Karpas-422 (cell line): ENCODE results near the gene TTC27. TPM values are rescaled to one million over a fixed set of nuclear protein-coding genes. Genes with fewer than 3 reads are reported as not detected.
"Not testable (repeated sequence)": the region's sequence is repeated elsewhere in the genome, so short reads cannot be mapped to it uniquely, and the experiment has no call there.

Source experiments
- DNase-seq: peaks from one replicate; pipeline ENCODE4 v3.0.0-alpha.2; 2015
- H2AFZ ChIP-seq: fragments of 200-600 bp; sonication (generic); 2 replicates; pipeline ENCODE4 v1.6.1; 2014; ENCODE audit warnings: antibody characterized with exemption, low read length, mixed read lengths
- H3K27ac ChIP-seq: fragments of 200-600 bp; sonication (generic); 2 replicates; pipeline ENCODE4 v1.5.1; 2014; ENCODE audit warnings: mild to moderate bottlenecking, low read length, moderate library complexity
- H3K27me3 ChIP-seq: fragments of 200-600 bp; sonication (generic); 2 replicates; pipeline ENCODE4 v1.6.1; 2014; ENCODE audit warnings: low read length, mixed read lengths
- H3K36me3 ChIP-seq: fragments of 200-600 bp; sonication (generic); 2 replicates; pipeline ENCODE4 v1.6.1; 2014; ENCODE audit warnings: low read length, mixed read lengths; ENCODE audit not compliant: insufficient read depth
- H3K4me1 ChIP-seq: fragments of 200-600 bp; sonication (generic); 2 replicates; pipeline ENCODE4 v1.6.1; 2014; ENCODE audit warnings: mild to moderate bottlenecking, low read length, mixed read lengths
- H3K4me2 ChIP-seq: fragments of 200-600 bp; sonication (generic); 2 replicates; pipeline ENCODE4 v1.6.1; 2014; ENCODE audit warnings: low read length, low read depth, mild to moderate bottlenecking; ENCODE audit not compliant: poor library complexity, severe bottlenecking
- H3K4me3 ChIP-seq: fragments of 200-600 bp; sonication (generic); 2 replicates; pipeline ENCODE4 v1.5.1; 2014; ENCODE audit warnings: mild to moderate bottlenecking, antibody characterized with exemption, low read length, mixed read lengths
- H3K79me2 ChIP-seq: fragments of 200-600 bp; sonication (generic); 2 replicates; pipeline ENCODE4 v1.6.1; 2014; ENCODE audit warnings: mild to moderate bottlenecking, low read length, mixed read lengths
- H3K9ac ChIP-seq: fragments of 200-600 bp; sonication (generic); 2 replicates; pipeline ENCODE4 v1.6.0; 2014; ENCODE audit warnings: low read length
- H3K9me2 ChIP-seq: fragments of 200-600 bp; sonication (generic), shearing (Covaris generic); replicated peaks from 2 replicates; pipeline ENCODE4 v1.6.0; 2014; ENCODE audit warnings: mild to moderate bottlenecking, low read length, moderate library complexity; ENCODE audit not compliant: insufficient read depth
- H3K9me3 ChIP-seq: fragments of 300-700, 200-600 bp; sonication (generic); 2 replicates; pipeline ENCODE4 v1.6.1; 2014; ENCODE audit warnings: low read length, mixed read lengths
- H4K20me1 ChIP-seq: fragments of 200-600 bp; sonication (generic); 2 replicates; pipeline ENCODE4 v1.6.1; 2014; ENCODE audit warnings: mild to moderate bottlenecking, antibody characterized with exemption, low read length, low read depth; ENCODE audit not compliant: insufficient read depth
- total RNA-seq: library from RNA; depleted of rRNA; stranded (reverse); fragments of >200 nt; shearing (Covaris generic); gene quantifications from 2 replicates; pipeline ENCODE4 v1.2.3, GENCODE V29; 2014; ENCODE audit warnings: low replicate concordance

The TTC27 gene
- total RNA-seq, 1 experiment from 2014 or later: 26.8 TPM

DNA sequence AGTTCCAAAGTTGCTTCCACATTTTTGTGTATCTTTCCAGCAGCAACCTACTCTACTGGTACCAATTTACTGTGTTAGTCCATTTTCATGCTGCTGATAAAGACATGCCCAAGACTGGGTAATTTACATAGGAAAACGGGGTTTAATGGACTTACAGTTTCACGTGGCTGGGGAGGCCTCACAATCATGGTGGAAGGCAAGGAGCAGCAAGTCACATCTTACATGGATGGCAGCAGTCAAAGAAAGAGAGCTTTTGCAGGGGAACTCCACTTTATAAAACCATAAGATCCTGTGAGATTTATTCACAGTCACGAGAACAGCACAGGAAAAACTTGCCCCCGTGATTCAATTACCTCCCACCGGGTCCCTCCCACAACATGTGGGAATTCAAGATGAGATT lies 98.8 kb downstream of the TTC27 start:
- not testable (repeated sequence) for H4K20me1 ChIP-seq, H3K4me3 ChIP-seq, H2AFZ ChIP-seq, H3K79me2 ChIP-seq, H3K27me3 ChIP-seq, H3K9me3 ChIP-seq, DNase-seq, H3K9ac ChIP-seq, H3K27ac ChIP-seq, H3K4me1 ChIP-seq, H3K9me2 ChIP-seq, H3K36me3 ChIP-seq, H3K4me2 ChIP-seq

DNA sequence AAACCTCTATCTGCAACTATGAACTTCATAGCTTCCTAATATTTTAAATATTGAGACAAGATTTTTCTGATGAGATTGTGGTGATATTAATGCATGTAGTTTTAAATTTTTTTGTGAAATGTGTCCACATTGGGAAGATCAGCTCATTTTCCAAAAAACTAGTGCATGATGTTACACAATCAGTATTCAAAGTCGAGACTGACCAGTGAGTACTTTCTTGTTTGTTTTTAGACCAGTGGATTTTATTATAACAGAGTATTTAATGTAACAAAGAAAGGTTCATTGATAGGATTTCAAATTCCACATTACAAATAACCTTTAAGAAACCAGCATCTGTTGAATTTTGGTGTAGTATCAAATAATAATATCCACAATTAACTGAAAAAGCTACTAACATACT lies 99.3 kb downstream of the TTC27 start:
- Histone ChIP-seq H2AFZ (no peak overlapping the region), H3K27me3 (no peaks in the 10 kb centered on the region), H4K20me1 (no peaks in the 10 kb centered on the region), H3K9me2 (no peaks in the 10 kb centered on the region), H3K4me3 (no peak overlapping the region), H3K36me3 (no peaks in the 10 kb centered on the region), H3K9ac (no peak overlapping the region), H3K4me2 (no peak overlapping the region), H3K4me1 (no peaks in the 10 kb centered on the region), H3K79me2 (no peaks in the 10 kb centered on the region), H3K9me3 (no peaks in the 10 kb centered on the region), H3K27ac (no peak overlapping the region)
- no peak for DNase-seq

DNA sequence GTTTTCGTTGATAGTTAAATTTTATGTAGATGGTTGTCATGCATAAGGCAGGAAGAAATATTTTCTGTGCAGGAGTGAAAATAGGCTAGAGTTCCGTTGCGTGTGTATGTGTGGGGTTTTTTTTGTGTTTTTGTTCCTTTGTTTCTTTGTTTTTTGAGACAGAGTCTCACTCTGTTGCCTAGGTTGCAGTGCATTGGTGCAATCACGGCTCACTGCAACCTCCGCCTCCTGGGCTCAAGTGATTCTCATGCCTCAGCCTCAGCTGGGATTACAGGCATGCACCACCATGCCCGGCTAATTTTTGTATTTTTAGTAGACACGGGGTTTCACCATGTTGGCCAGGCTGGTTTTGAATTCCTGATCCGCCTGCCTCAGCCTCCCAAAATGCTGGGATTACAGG lies 103.1 kb downstream of the TTC27 start:
- H3K4me2 ChIP-seq, H3K27ac ChIP-seq, H3K27me3 ChIP-seq, H3K9ac ChIP-seq, H4K20me1 ChIP-seq, H3K36me3 ChIP-seq, H3K4me3 ChIP-seq, H3K4me1 ChIP-seq, H2AFZ ChIP-seq, H3K9me2 ChIP-seq, DNase-seq, H3K79me2 ChIP-seq, H3K9me3 ChIP-seq: not testable (repeated sequence)

DNA sequence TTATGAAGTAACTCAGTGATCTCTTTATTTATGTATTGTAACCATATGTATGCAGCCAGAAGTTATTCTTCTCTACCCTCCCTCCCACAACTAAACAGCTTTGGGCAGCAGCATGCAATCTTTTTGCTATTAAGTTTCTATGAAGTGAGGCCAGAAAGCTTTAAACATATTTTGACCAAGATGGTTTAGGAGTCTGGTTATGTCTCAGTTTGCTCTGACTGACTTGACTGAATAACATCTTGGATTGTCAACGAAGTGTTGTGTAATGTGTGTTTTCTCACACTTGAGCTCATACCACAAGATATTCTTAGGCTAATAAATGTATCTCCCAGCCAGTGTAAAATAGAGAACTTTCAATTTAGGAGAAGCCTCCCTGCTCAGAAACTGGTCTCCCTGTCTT lies 104.3 kb downstream of the TTC27 start:
- no peaks in the 10 kb centered on the region for H4K20me1 ChIP-seq
- no peak overlapping the region for H3K4me3 ChIP-seq
- H3K27me3 ChIP-seq: no peaks in the 10 kb centered on the region

DNA sequence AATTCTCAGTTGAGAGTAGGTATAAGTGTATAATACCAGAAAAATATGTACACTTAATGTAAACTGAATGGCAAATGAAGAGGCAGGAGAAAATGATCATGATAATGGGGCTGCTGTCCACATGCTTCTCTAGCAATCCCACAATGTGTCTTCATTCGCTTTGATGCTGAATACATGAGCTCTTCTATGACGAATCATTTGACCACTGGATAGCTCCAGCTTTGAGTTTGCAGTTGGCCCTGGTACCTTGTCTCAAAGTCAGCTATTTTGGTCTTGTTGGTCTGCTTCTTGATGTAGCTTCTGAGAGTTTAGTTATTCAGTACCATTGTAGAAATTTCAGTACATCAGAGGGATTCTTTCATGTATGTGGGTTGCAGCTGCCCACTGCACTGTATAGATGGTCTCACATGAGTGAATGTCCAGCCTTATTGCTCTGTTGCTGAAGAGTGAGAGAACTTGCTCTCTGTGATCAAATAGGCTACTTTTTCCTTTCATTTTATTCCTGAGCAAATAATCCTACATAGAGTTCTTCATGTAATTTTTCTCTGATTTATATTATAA lies 105.1 kb downstream of the TTC27 start:
- no peak overlapping the region for H3K4me2 ChIP-seq
- H3K4me3 ChIP-seq: no peak overlapping the region
- H3K9me2 ChIP-seq: no peaks in the 10 kb centered on the region
- no peaks in the 10 kb centered on the region for H3K27me3 ChIP-seq
- H3K4me1 ChIP-seq: peaks cover 12% of the 10 kb centered on the region; the same call in 1 of the 2 replicates
- H3K9me3 ChIP-seq: no peaks in the 10 kb centered on the region
- no peaks in the 10 kb centered on the region for H3K36me3 ChIP-seq
- H3K79me2 ChIP-seq: no peaks in the 10 kb centered on the region
- no peak overlapping the region for H2AFZ ChIP-seq
- H3K27ac ChIP-seq: peak overlapping the region; percentile 35; the same call in 1 of the 2 replicates
- no peaks in the 10 kb centered on the region for H4K20me1 ChIP-seq
- H3K9ac ChIP-seq: no peak overlapping the region
- DNase-seq: no peak

More for the DNA sequence above, 104.3 kb downstream of the TTC27 start:
- Histone ChIP-seq H3K79me2 (no peaks in the 10 kb centered on the region), H3K27ac (no peak overlapping the region), H3K9me2 (no peaks in the 10 kb centered on the region), H3K36me3 (no peaks in the 10 kb centered on the region), H2AFZ (no peak overlapping the region), H3K9me3 (no peaks in the 10 kb centered on the region), H3K4me2 (no peak overlapping the region), H3K4me1 (peaks cover 12% of the 10 kb centered on the region; the same call in 1 of the 2 replicates), H3K9ac (no peak overlapping the region)
- no peak for DNase-seq

DNA sequence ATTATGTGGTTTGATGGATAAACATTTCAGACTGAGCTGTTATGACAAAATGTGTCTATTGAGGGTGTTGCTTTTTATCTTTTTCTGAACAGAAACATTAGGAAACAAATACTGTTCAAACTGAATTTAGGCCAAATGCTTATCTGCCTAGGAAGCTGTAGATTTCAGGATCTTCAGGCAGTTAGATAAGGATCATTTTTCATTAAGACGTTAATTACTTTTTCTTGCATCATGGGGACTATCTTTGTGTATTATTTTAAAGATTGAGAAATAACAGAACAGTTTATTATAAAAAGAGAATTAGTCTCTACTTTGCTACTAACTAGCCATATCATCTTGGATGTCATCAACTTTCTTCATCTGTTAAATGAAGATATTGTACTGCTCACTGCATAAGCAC lies 107.5 kb downstream of the TTC27 start:
- Histone ChIP-seq H3K9ac (no peak overlapping the region), H3K9me2 (no peaks in the 10 kb centered on the region), H3K4me1 (peaks cover 12% of the 10 kb centered on the region; the same call in 1 of the 2 replicates), H3K4me3 (no peak overlapping the region), H2AFZ (no peak overlapping the region), H3K27me3 (no peaks in the 10 kb centered on the region), H3K79me2 (no peaks in the 10 kb centered on the region), H3K4me2 (no peak overlapping the region), H3K36me3 (no peaks in the 10 kb centered on the region), H3K9me3 (no peaks in the 10 kb centered on the region), H3K27ac (no peak overlapping the region), H4K20me1 (no peaks in the 10 kb centered on the region)
- DNase-seq: no peak

DNA sequence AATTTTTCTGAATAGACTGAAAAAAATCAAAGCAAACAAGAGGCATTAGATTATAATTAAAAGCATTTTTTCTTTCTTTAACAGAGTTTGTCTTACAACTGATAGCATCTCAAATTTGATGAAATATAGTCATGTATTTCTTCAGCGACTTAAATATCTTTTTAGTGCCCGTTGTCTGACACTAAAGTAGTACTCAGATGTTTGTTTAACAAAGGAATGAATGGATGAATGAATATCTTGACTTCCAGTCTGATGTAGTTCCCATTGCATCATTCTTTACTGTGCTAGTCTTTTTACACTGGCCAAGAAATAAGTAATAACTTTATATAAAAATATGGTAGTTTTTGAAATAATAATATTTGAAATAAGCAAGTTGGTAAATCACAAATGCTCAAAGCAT lies 111.1 kb downstream of the TTC27 start:
- Histone ChIP-seq H3K79me2 (no peaks in the 10 kb centered on the region), H3K9ac (no peak overlapping the region), H3K4me2 (no peak overlapping the region), H3K4me3 (no peak overlapping the region), H3K4me1 (peaks cover 7% of the 10 kb centered on the region; the same call in 1 of the 2 replicates), H4K20me1 (no peaks in the 10 kb centered on the region), H2AFZ (no peak overlapping the region), H3K9me3 (no peaks in the 10 kb centered on the region), H3K27me3 (no peaks in the 10 kb centered on the region), H3K27ac (no peak overlapping the region), H3K9me2 (no peaks in the 10 kb centered on the region), H3K36me3 (no peaks in the 10 kb centered on the region)
- DNase-seq: no peak

DNA sequence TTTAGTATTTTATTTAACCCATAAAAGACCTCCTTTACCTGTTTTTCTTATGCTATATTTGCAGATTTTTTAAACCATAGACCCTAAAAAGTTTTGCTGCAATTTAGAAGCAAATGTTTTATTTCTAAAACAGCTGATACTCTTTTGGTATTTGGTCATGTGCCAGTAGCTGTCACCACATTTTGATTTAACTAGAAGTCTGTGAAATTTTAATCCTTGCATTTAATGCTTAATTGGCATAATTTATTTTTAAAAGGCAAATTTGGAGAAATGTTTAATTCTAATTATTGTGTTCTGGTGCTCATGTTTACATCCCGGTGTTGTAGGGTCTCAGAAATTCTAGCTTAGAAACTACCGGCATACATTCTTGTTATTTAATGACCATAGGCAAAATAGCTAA lies 111.8 kb downstream of the TTC27 start:
- Histone ChIP-seq H3K4me2 (no peak overlapping the region), H3K27ac (no peak overlapping the region), H3K9me2 (no peaks in the 10 kb centered on the region), H3K4me3 (no peak overlapping the region), H3K79me2 (no peaks in the 10 kb centered on the region), H3K4me1 (peaks cover 7% of the 10 kb centered on the region; the same call in 1 of the 2 replicates), H4K20me1 (no peaks in the 10 kb centered on the region), H3K9me3 (no peaks in the 10 kb centered on the region), H2AFZ (no peak overlapping the region), H3K27me3 (no peaks in the 10 kb centered on the region), H3K9ac (no peak overlapping the region), H3K36me3 (no peaks in the 10 kb centered on the region)
- no peak for DNase-seq

DNA sequence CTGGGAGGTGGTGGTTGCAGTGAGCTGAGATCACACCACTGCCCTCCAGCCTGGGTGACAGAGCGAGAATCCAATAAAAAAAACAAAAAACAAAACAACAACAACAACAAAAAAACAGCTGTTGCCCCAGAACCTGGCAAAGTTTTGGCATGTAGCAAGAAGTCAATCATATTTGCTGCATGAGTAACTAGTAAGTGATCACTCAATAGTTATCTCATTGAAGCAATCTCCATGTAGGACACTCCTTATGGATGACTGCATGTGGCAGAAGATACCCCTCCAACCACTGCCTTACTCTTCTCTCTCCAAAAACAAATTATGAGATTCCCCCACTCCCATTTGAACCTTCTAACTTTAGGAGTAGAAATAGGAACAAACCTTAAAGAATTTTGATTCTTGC lies 113.7 kb downstream of the TTC27 start:
- DNase-seq: no peak
- no peak overlapping the region for H3K4me3 ChIP-seq
- no peaks in the 10 kb centered on the region for H3K9me2 ChIP-seq
- H3K9ac ChIP-seq: no peak overlapping the region
- H3K9me3 ChIP-seq: no peaks in the 10 kb centered on the region
- H4K20me1 ChIP-seq: no peaks in the 10 kb centered on the region
- no peaks in the 10 kb centered on the region for H3K79me2 ChIP-seq
- H2AFZ ChIP-seq: no peak overlapping the region
- no peak overlapping the region for H3K27ac ChIP-seq
- no peaks in the 10 kb centered on the region for H3K36me3 ChIP-seq
- no peak overlapping the region for H3K4me2 ChIP-seq
- no peaks in the 10 kb centered on the region for H3K27me3 ChIP-seq
- peaks cover 2% of the 10 kb centered on the region for H3K4me1 ChIP-seq
